ENCODE measurements around the gene PLEKHG5.
A peak's percentile ranks its signal among the peaks of the same experiment; 100 is the strongest.

DNA sequence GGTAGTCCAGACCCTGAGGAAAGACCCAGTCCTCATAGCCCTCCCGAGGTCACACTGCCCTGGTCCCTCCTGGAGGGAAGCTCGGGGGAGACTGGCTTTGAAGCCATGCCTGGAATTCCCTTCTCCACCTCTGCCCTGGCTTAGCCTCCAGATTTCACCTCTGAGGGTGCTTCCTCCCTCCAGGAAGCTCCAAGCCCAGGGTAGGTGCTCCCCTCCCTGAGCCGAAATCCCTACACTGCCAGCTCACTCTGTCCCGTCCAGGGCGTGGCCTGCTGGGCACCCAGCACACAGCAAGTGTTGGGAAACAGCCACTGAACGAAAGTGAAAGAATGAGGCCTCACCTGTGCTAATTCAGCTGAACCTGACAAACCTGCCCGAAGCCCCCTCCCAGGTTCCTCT is 19.5 kb downstream of the PLEKHG5 start:
- no peak for TF ChIP-seq CTCF (IDR thresholded peaks at IDR 0.05)
- TF ChIP-seq POLR2A (IDR thresholded peaks at IDR 0.05) = peak in 1 of 4 donors; percentile 37
